Spinal cord (tissue), 10 donors: ENCODE measurements around the gene RPRML. TPM values are rescaled to one million over a fixed set of nuclear protein-coding genes. Genes with fewer than 3 reads are reported as not detected.
"Not testable (repeated sequence)": the region's sequence is repeated elsewhere in the genome, so short reads cannot be mapped to it uniquely, and the experiment has no call there.

Experiments
- DNase-seq, 6 donors: peaks; one replicate each; pipeline versions ENCODE4 v3.0.0 to v3.0.0-alpha.2; 2013 to 2015; ENCODE audit warnings: low spot score in 6 of 6, low read depth in 4 of 6
- H3K27ac ChIP-seq: one replicate; pipeline ENCODE4 v1.5.1; 2013; ENCODE audit warnings: low read depth, low read length, control low read depth
- H3K27me3 ChIP-seq: one replicate; pipeline ENCODE4 v1.6.1; 2013; ENCODE audit warnings: low read length; ENCODE audit not compliant: control insufficient read depth, insufficient read depth
- H3K36me3 ChIP-seq: one replicate; pipeline ENCODE4 v1.6.1; 2013; ENCODE audit warnings: low read length; ENCODE audit not compliant: control insufficient read depth, insufficient read depth
- H3K4me1 ChIP-seq: one replicate; pipeline ENCODE4 v1.6.1; 2013; ENCODE audit warnings: low read length; ENCODE audit not compliant: control insufficient read depth, insufficient read depth
- H3K4me3 ChIP-seq: one replicate; pipeline ENCODE4 v1.5.1; 2013; ENCODE audit warnings: low read depth, low read length, control low read depth
- H3K9me3 ChIP-seq: one replicate; pipeline ENCODE4 v1.6.1; 2013; ENCODE audit warnings: low read length; ENCODE audit not compliant: control insufficient read depth, insufficient read depth
- WGBS: methylation state at CpG from one replicate; pipeline ENCODE4 v1.1.5; 2013; ENCODE audit warnings: missing lambda C conversion rate; ENCODE audit not compliant: insufficient coverage; 5-methylcytosine and 5-hydroxymethylcytosine counted together
- long read RNA-seq, 4 donors: transcript quantifications; one replicate each; lab custom pipeline, GENCODE V29; 2026
- polyA plus RNA-seq, 2 donors: library from polyadenylated mRNA; unstranded; fragments of 120-200 nt; gene quantifications; one replicate each; pipeline ENCODE4 v1.2.1, GENCODE V29; 2013; ENCODE audit not compliant: insufficient read length in 2 of 2
- total RNA-seq, 2 donors: library from RNA; depleted of rRNA in 1 of 2; stranded (reverse); fragments of 120-200 nt in 1 of 2; fragments of >200 nt in 1 of 2; gene quantifications; one replicate each; pipeline versions ENCODE4 v1.2.3 to v1.2.4, GENCODE V29; 2013 to 2014
- donor health status: healthy.

The RPRML gene
- total RNA-seq: under 1 TPM; 0.40 to 0.55 TPM
- under 1 TPM; 0.48 to 0.71 TPM for polyA plus RNA-seq
- long read RNA-seq, donor 1, partial matches to known transcripts: 0 of 3 reads
- long read RNA-seq, donor 1, other reads (novel, unspliced or antisense): 0 of 3 reads
- long read RNA-seq, donor 2, partial matches to known transcripts: 0 of 1 reads
- long read RNA-seq, donor 2, other reads (novel, unspliced or antisense): 0 of 1 reads
- long read RNA-seq, donor 3, partial matches to known transcripts: 0 of 2 reads
- long read RNA-seq, donor 3, other reads (novel, unspliced or antisense): 0 of 2 reads
- long read RNA-seq, donor 4: 0 reads

DNA sequence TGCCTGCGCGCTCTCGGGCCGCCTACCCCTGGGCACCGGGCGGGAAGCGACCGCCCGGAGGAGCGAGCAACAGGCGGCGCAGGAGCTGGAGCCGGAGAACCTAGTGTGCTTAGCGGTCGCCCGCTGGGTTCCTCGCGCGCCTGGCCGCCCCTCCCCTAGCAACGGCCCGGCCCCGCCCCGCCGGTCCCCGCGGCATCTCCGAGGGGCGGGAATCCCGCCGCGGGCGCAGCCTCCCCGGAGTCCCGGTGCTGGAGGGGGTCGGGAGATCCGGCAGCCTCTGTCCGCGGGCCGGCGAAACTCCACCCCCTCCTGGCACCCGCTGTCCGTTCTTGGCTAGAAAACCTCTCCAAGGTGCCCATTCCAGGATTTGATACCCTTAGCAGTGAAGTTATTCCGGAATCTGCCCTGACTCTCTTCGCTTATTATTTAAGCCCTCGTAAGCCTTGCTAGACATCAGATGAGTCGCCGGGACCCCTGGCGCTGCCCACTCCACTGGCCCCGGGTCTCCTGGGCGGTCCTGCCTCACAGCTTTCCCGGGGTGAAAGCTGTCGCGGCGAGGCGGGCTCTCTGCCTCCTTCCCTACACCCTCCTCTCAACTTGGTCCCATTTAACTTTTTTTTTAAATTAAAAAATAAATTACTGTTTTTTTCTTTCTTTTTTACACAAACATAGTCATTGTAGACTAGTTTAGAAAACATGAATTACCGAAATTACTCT is at the start of gene RPRML:
RPRML (minus strand) TSS at position 107 of the 717 bp plus-strand sequence. CDS start 246 bp downstream, outside the sequence.
- Histone ChIP-seq H3K27me3 (peaks cover 37% of the 10 kb centered on the region), H3K9me3 (no peaks in the 10 kb centered on the region), H3K27ac (no peak within 1 kb of the TSS), H3K36me3 (no peaks in the 10 kb centered on the region), H3K4me1 (peaks cover 21% of the 10 kb centered on the region), H3K4me3 (peak within 1 kb of the TSS; percentile 36)
- WGBS: under 1% methylated on average over 51 of the region's 57 CpGs
- peak in 2 of 6 donors; percentile 45 to 55 for DNase-seq

DNA sequence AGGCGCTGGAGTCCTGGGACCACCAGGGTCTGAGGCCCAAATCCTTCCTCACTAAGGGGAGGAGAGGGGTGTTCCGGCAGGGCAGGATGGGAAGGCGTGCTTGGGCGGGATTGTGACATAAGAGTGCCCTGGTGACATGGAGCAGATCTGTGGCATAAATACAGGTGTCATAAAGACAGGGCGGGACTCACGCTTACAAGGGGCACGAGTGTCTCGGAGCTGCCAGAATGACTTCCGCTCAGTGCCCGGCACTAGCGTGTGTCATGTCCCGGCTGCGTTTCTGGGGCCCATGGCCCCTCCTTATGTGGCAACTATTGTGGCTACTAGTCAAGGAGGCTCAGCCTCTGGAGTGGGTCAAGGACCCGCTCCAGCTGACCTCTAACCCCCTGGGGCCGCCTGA is 37.9 kb upstream of the RPRML start:
- not testable (repeated sequence) for H3K36me3 ChIP-seq, H3K9me3 ChIP-seq, H3K4me1 ChIP-seq, DNase-seq, H3K4me3 ChIP-seq, H3K27me3 ChIP-seq, H3K27ac ChIP-seq
- 94% methylated on average over 4 of the region's 15 CpGs for WGBS

DNA sequence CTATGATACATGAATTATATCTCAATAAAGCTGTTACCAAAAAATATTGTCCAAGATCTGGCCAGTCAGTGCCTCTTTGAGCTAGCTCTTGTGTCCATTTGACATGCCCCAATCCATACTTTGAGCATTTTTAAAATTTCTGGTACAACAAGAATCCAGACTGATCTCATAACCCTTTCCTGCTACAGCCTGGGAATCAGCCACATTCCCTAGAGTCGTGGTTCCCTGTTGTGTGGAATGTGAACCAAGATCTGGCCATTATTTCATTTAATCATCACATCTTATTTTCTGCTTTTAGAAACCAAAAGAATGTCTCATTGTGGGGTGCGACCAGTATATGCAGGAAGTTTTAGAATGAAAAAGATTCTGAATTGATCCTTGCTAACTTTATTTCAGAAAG is 34.3 kb upstream of the RPRML start:
- H3K36me3 ChIP-seq: peaks cover 9% of the 10 kb centered on the region
- no peak for DNase-seq
- no peaks in the 10 kb centered on the region for H3K4me1 ChIP-seq
- H3K27ac ChIP-seq: no peak overlapping the region
- no CpG with 5 or more reads among the region's 2 CpGs for WGBS
- H3K9me3 ChIP-seq: no peaks in the 10 kb centered on the region
- no peak overlapping the region for H3K4me3 ChIP-seq
- H3K27me3 ChIP-seq: no peaks in the 10 kb centered on the region

DNA sequence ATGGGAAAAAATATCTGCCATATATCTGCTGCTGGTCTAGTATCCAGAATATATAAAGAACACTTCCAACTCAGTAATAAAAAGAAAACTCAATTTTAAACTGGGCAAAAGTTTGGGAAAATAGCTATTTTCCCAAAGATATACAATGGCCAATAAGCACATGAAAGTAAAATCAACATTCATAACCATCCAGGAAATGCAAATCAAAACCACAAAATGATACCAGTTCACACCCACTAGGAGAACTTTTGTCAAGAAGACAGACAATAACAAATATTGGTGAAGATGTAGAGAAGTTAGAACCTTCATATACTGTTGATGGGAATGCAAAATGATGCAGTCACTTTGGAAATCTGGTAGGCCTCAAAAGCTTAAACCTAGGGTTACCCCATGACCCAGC is 33.4 kb upstream of the RPRML start:
- no peaks in the 10 kb centered on the region for H3K9me3 ChIP-seq
- H3K4me1 ChIP-seq: no peaks in the 10 kb centered on the region
- no peaks in the 10 kb centered on the region for H3K27me3 ChIP-seq
- DNase-seq: no peak
- no peak overlapping the region for H3K27ac ChIP-seq
- peaks cover 9% of the 10 kb centered on the region for H3K36me3 ChIP-seq
- no peak overlapping the region for H3K4me3 ChIP-seq

DNA sequence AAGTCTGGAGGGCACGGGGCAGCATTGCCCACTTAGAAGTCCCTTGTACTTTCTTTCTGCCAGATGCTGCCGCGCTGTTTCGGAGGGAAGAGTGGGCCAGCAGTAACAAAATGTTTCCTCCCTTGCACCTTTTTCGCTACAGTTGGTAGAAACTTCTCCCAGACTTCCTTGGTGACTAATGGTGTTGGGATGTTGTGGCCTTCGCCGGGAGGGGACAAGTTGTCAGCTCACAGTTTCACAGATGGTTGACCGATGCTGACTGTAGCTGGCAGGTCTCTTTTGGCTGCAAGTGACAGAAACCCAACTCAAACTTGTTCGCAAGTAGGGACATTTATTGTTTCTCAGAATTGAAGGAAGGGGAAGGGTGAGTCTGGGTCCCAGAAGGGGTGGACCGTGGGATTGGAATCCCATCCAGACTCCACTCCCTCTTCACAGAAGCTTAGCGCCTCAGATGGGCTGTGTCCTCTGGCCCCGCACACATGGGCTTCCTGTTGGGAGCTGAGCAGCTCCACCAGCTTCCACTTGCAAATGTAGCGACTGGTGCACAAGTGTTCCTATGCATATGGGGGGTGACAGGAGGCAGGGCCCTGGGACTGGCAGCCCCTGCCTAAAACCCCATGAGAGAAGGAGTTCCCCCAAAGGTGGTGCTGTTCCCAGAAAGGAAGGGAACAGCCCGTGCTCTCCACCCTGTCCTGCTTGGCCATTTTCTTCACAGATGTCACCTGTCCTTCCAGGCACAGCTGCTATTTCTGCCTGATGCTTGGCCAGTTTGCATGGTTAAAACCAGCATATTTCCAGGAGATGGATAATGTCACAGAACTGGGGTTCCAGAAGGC is 30.9 kb upstream of the RPRML start:
- Histone ChIP-seq H3K4me3 (no peak overlapping the region), H3K36me3 (peaks cover 9% of the 10 kb centered on the region), H3K27me3 (no peaks in the 10 kb centered on the region), H3K4me1 (no peaks in the 10 kb centered on the region), H3K9me3 (no peaks in the 10 kb centered on the region), H3K27ac (no peak overlapping the region)
- 95% methylated on average over 7 of the region's 14 CpGs for WGBS
- DNase-seq: no peak

DNA sequence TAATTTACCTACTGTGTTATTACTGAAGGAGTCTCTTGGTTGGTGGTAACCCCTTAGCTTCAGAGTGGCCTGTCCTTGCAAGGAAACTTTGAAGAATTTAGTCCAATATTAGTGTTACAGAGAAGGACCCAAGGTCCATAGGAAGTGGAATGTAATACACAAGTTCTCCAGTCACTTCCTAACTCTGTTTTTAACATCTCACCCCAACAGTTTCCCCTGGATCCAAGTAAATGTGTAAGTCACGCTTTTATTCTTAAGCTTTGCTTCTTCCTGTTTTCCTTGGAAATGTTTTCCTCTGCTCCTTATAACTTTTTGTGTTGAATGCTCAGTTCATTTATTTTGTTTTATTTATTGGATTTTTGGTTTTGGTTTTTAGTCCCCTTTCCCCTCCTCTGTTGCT is 25.9 kb upstream of the RPRML start:
- H3K36me3 ChIP-seq: peaks cover 5% of the 10 kb centered on the region
- no peaks in the 10 kb centered on the region for H3K9me3 ChIP-seq
- no peaks in the 10 kb centered on the region for H3K4me1 ChIP-seq
- no peak overlapping the region for H3K27ac ChIP-seq
- WGBS: no CpG with 5 or more reads among the region's 1 CpG
- H3K27me3 ChIP-seq: no peaks in the 10 kb centered on the region
- DNase-seq: no peak
- H3K4me3 ChIP-seq: no peak overlapping the region

DNA sequence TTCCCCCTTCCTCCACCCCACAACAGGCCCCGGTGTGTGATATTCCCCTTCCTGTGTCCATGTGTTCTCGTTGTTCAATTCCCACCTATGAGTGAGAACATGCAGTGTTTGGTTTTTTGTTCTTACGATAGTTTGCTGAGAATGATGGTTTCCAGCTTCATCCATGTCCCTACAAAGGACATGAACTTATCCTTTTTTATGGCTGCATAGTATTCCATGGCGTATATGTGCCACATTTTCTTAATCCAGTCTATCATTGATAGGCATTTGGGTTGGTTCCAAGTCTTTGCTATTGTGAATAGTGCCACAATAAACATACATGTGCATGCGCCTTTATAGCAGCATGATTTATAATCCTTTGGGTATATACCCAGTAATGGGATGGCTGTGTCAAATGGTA is 24.8 kb upstream of the RPRML start:
- H3K9me3 ChIP-seq, H3K27me3 ChIP-seq, H3K27ac ChIP-seq, DNase-seq, H3K4me3 ChIP-seq, H3K36me3 ChIP-seq, H3K4me1 ChIP-seq: not testable (repeated sequence)
- WGBS: no CpG with 5 or more reads among the region's 5 CpGs

DNA sequence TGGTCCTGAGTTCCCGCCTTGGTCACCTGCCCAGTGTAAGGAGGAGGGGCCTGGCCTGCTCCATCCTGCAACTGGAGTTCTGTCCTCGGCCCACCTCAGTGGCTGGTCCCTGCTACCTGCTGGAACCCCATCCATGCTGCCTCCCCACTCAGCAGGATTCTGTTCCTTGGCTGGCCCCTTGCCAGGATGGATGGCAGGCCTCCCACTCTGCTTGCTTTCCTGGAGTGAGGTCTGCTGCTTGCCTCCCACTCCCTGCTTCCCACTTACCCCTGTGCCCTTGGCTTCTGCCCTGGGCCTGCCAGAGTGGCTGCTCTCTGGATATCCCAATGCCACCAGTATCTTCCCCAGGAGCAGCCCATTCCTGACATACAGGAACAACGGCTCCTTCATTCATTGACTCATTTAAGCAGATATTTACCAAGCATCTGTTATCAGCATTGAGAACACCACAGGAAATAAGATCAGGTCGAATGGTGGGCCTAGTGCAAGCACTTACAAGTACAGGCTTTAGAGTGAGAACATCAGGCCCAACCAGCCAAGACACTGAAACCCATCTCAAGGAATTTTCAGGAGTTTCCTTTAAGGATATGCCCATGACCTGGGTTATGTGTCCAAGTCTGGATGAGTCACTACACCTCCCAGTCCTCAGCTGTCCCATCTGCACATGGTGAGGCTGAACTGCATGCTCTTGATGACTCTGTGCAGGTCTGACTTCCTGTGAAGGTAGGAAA is 17.0 kb upstream of the RPRML start:
- no peaks in the 10 kb centered on the region for H3K36me3 ChIP-seq
- no peaks in the 10 kb centered on the region for H3K9me3 ChIP-seq
- 90% methylated on average over 4 of the region's 4 CpGs for WGBS
- H3K4me1 ChIP-seq: no peaks in the 10 kb centered on the region
- H3K27me3 ChIP-seq: no peaks in the 10 kb centered on the region
- no peak overlapping the region for H3K4me3 ChIP-seq
- no peak for DNase-seq
- no peak overlapping the region for H3K27ac ChIP-seq

DNA sequence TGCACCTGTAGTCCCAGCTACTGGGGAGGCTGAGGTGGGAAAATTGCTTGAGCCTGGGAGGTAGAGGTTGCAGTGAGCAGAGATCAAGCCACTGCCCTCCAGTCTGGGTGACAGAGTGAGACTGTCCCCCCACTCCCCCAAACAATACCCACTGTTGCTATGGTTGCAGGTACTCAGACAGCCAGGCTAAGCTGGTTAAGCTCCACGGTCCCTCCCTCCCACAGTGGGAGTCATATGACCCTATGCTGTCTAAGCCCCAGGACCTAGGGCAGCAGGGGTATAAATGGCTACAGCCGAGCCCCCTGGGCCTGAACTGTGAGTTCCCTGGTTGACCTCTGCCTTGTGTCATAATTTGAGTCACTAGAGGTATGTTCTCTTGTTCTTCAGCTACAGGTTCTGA is 15.9 kb upstream of the RPRML start:
- H3K4me1 ChIP-seq: no peaks in the 10 kb centered on the region
- H3K27me3 ChIP-seq: no peaks in the 10 kb centered on the region
- no peaks in the 10 kb centered on the region for H3K9me3 ChIP-seq
- H3K4me3 ChIP-seq: no peak overlapping the region
- H3K27ac ChIP-seq: no peak overlapping the region
- WGBS: 43% methylated on average over 1 of the region's 2 CpGs
- H3K36me3 ChIP-seq: no peaks in the 10 kb centered on the region
- DNase-seq: no peak
